HUES48 (cell line): ENCODE data around the gene FHIT.

Experiments
- H3K27ac ChIP-seq: one replicate; pipeline ENCODE4 v1.7.0; 2013; ENCODE audit warnings: low read depth, low read length, inconsistent platforms
- H3K27me3 ChIP-seq: 2 replicates; pipeline ENCODE4 v1.6.1; 2013; ENCODE audit warnings: mild to moderate bottlenecking, low read length; ENCODE audit not compliant: control insufficient read depth, insufficient read depth
- H3K36me3 ChIP-seq: 2 replicates; pipeline ENCODE4 v1.6.1; 2013; ENCODE audit warnings: low read length; ENCODE audit not compliant: control insufficient read depth, insufficient read depth
- H3K4me1 ChIP-seq: 2 replicates; pipeline ENCODE4 v1.6.1; 2013; ENCODE audit warnings: mild to moderate bottlenecking, low read length; ENCODE audit not compliant: control insufficient read depth, insufficient read depth
- H3K4me3 ChIP-seq: 2 replicates; pipeline ENCODE4 v1.5.1; 2013; ENCODE audit warnings: mild to moderate bottlenecking, low read depth, low read length
- H3K9ac ChIP-seq: 2 replicates; pipeline ENCODE4 v1.6.1; 2013; ENCODE audit warnings: mild to moderate bottlenecking, low read depth, low read length, moderate library complexity
- H3K9me3 ChIP-seq: 2 replicates; pipeline ENCODE4 v1.6.1; 2013; ENCODE audit warnings: low read length; ENCODE audit not compliant: control insufficient read depth, insufficient read depth

Gene FHIT

DNA sequence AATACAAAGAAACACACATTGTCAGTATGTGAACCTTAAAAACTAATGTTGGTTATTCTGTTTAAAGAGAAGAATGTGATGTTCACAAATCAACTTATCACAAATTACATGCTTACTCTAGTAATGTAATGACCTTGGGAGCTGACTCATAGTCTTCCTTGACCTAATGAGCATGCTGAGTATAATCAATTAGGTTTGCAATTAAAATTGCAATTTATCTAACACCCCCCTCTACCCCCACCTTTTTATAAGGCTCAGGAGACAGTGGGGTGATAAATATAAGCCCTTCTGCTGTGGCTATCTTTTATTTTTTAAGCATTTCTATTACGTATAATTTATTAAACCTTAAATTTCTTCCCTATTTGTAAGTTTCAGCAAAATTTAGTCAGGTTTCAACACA is 1253.7 kb downstream of the FHIT start:
- Histone ChIP-seq H3K27me3 (no peaks in the 10 kb centered on the region), H3K27ac (no peak overlapping the region), H3K4me1 (peaks cover 15% of the 10 kb centered on the region), H3K9ac (no peak overlapping the region), H3K4me3 (no peak overlapping the region), H3K36me3 (no peaks in the 10 kb centered on the region), H3K9me3 (no peaks in the 10 kb centered on the region)

GRCh38 chr3:59996056-59996455 is 1255.2 kb downstream of the FHIT start:
- Histone ChIP-seq H3K9ac (no peak overlapping the region), H3K27me3 (no peaks in the 10 kb centered on the region), H3K4me1 (peaks cover 15% of the 10 kb centered on the region), H3K4me3 (no peak overlapping the region), H3K9me3 (no peaks in the 10 kb centered on the region), H3K36me3 (no peaks in the 10 kb centered on the region), H3K27ac (no peak overlapping the region)

- H3K4me3 ChIP-seq: no peak overlapping the region
- no peak overlapping the region for H3K9ac ChIP-seq
- no peaks in the 10 kb centered on the region for H3K27me3 ChIP-seq
- peaks cover 15% of the 10 kb centered on the region for H3K4me1 ChIP-seq
- H3K9me3 ChIP-seq: no peaks in the 10 kb centered on the region
- H3K27ac ChIP-seq: no peak overlapping the region
- H3K36me3 ChIP-seq: no peaks in the 10 kb centered on the region
Measured at GRCh38 chr3:59995563-59995962, 1255.7 kb downstream of the FHIT start.

DNA sequence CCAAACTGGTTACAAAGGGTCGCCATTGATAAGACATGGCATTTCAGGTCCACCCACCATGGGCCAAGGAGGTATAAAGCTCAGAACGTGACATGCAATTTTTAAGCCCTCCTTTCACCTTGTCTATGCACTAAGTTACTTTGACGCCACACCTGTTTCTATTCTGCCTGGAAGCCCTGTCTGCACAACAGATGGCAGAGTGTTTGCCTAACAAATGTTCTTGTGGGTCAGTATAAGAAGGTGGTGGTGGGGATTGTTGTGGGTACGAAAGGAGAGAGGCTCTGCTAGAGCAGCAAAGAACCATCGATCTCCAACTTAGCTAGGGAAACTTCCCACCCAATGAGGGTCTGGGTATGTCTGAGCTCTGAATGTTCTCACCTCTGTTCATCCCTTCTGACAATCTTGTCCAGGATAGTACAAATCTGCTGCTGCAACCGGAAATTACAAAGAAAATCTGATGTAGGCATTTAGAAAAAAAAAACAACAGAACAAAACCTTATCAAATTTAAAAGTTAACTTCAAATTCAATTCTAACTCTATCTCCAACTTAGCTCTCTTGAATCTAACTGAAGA is 1256.4 kb downstream of the FHIT start:
- H3K27me3 ChIP-seq: no peaks in the 10 kb centered on the region
- H3K27ac ChIP-seq: no peak overlapping the region
- no peaks in the 10 kb centered on the region for H3K36me3 ChIP-seq
- H3K4me3 ChIP-seq: no peak overlapping the region
- H3K4me1 ChIP-seq: peaks cover 15% of the 10 kb centered on the region
- H3K9ac ChIP-seq: no peak overlapping the region
- H3K9me3 ChIP-seq: no peaks in the 10 kb centered on the region

DNA sequence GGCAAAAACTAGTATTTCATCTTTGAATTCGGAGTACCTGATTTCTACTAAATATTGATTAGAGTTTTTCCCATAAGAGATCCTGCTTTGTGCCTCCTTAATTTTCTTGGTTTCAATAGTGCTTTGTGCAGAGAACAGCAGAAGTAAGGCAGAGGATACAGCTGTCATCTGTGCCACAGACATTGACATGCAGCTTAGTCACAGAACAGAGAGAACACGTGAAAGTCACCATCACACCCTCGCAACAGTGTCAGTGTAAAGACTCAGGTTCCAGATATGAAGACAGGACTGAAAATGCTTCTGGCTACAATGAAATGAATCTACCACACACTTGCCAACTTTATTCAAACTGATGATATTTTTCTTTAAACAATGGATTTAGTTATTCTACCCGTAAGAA is 1258.7 kb downstream of the FHIT start:
- Histone ChIP-seq H3K9me3 (no peaks in the 10 kb centered on the region), H3K36me3 (no peaks in the 10 kb centered on the region), H3K27ac (no peak overlapping the region), H3K27me3 (no peaks in the 10 kb centered on the region), H3K4me1 (peaks cover 7% of the 10 kb centered on the region), H3K4me3 (no peak overlapping the region), H3K9ac (no peak overlapping the region)

GRCh38 chr3:59990915-59991314 is 1260.3 kb downstream of the FHIT start:
- no peaks in the 10 kb centered on the region; the same call in 1 of the 2 replicates for H3K4me1 ChIP-seq
- no peak overlapping the region for H3K9ac ChIP-seq
- no peak overlapping the region for H3K27ac ChIP-seq
- no peaks in the 10 kb centered on the region for H3K36me3 ChIP-seq
- no peaks in the 10 kb centered on the region for H3K27me3 ChIP-seq
- no peaks in the 10 kb centered on the region for H3K9me3 ChIP-seq
- H3K4me3 ChIP-seq: no peak overlapping the region

DNA sequence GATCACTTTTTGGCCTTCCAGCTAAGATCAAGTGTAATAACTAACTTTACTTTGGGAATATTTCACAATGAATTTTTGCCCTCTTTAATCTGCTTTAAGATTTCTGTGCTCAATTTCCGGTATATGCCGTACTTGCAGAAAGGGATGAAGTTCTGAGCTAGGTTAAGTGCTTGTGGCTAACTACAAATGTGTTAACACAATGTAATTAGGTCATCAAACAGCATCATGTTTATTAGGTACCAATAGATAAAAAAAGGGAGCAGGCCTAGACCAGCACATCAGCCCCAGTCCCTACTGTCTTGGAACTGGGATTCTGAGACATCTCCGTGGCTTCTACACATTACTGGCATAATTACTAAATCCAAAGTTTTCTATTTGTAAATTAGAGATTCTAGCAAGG is 1268.7 kb downstream of the FHIT start:
- Histone ChIP-seq H3K27ac (no peak overlapping the region), H3K9me3 (no peaks in the 10 kb centered on the region), H3K4me3 (no peak overlapping the region), H3K36me3 (no peaks in the 10 kb centered on the region), H3K9ac (no peak overlapping the region), H3K4me1 (no peaks in the 10 kb centered on the region), H3K27me3 (no peaks in the 10 kb centered on the region)

- no peaks in the 10 kb centered on the region for H3K9me3 ChIP-seq
- no peak overlapping the region for H3K9ac ChIP-seq
- H3K27ac ChIP-seq: no peak overlapping the region
- no peak overlapping the region for H3K4me3 ChIP-seq
- no peaks in the 10 kb centered on the region for H3K4me1 ChIP-seq
- H3K27me3 ChIP-seq: no peaks in the 10 kb centered on the region
- no peaks in the 10 kb centered on the region for H3K36me3 ChIP-seq
Measured at GRCh38 chr3:59981377-59981776, 1269.9 kb downstream of the FHIT start.

DNA sequence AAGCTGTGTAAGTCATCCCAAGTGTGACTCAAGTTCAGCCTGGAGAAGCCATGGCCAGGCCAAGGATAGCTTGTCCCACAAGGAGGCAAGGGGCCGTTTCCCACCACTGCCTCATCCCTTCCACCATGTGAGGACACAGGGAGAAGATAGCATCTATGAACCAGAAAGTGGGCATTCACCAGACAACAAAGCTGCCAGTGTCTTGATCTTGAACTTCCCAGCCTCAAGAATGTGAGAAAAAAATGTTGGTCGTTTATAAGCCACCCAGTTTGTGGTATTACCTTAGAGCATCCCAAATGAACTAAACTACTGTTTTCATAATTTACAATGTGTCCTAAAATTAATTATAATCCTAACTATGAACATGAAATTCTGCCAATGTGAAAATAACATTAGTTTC is 1270.7 kb downstream of the FHIT start:
- Histone ChIP-seq H3K27ac (no peak overlapping the region), H3K9ac (no peak overlapping the region), H3K4me1 (no peaks in the 10 kb centered on the region), H3K4me3 (no peak overlapping the region), H3K36me3 (no peaks in the 10 kb centered on the region), H3K9me3 (no peaks in the 10 kb centered on the region), H3K27me3 (no peaks in the 10 kb centered on the region)

DNA sequence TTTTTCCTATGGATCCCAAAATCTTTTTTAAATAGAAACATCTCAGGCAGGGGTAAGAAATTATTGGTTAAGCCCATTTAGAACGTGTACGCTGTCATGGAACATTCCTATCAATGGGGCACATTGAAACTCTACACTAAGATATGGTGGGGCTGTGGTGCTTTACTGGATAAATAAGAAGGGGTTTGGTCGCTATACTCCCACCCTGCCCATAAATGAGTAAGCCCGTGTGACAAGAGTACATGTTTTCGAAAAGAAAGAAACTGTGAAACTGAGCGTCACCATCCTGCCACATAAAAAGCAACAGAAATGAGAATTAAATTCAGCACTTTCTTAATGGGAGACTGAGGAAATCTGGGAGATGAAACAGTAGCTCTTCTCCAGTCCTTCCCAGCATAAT is 1271.7 kb downstream of the FHIT start:
- Histone ChIP-seq H3K27me3 (no peaks in the 10 kb centered on the region), H3K9ac (no peak overlapping the region), H3K4me1 (no peaks in the 10 kb centered on the region), H3K36me3 (no peaks in the 10 kb centered on the region), H3K9me3 (no peaks in the 10 kb centered on the region), H3K27ac (no peak overlapping the region), H3K4me3 (no peak overlapping the region)

GRCh38 chr3:59978979-59979378 is 1272.3 kb downstream of the FHIT start:
- H3K9me3 ChIP-seq: no peaks in the 10 kb centered on the region
- no peaks in the 10 kb centered on the region for H3K4me1 ChIP-seq
- no peaks in the 10 kb centered on the region for H3K36me3 ChIP-seq
- H3K9ac ChIP-seq: no peak overlapping the region
- H3K27me3 ChIP-seq: no peaks in the 10 kb centered on the region
- H3K4me3 ChIP-seq: no peak overlapping the region
- H3K27ac ChIP-seq: no peak overlapping the region

DNA sequence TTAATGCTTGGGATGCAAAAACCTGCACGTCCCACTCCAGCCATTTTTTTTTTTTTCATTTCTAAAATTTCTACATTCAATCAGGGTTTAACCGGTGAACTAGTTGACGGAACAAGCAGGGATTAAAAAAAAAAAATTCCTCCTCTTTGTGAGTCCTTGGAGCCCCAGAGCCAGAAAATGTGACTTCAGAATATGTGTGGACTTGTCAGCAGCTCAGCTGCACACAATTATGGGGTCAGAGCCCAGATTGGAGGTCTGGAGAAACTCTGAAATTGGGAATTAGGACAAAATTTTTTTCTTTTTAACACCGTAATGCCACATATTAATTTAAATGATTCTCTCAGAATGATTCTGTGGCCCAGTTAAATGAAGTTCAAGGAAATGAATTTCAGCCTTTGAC is 1280.5 kb downstream of the FHIT start:
- Histone ChIP-seq H3K36me3 (no peaks in the 10 kb centered on the region), H3K4me3 (no peak overlapping the region), H3K4me1 (no peaks in the 10 kb centered on the region), H3K27me3 (no peaks in the 10 kb centered on the region), H3K9me3 (no peaks in the 10 kb centered on the region), H3K9ac (no peak overlapping the region), H3K27ac (no peak overlapping the region)
